NCI-H1694 (cell line): Measurements from ENCODE around the gene MOB3A.
A peak's percentile ranks its signal among the peaks of the same experiment; 100 is the strongest.

ENCODE experiments used
- DNase-seq: peaks from one replicate; lab custom pipeline; 2025; lab: John Stamatoyannopoulos, UW

MOB3A gene

GRCh38 chr19:2046046-2046907 lies 49.8 kb downstream of the MOB3A start:
- DNase-seq: no peak

DNA sequence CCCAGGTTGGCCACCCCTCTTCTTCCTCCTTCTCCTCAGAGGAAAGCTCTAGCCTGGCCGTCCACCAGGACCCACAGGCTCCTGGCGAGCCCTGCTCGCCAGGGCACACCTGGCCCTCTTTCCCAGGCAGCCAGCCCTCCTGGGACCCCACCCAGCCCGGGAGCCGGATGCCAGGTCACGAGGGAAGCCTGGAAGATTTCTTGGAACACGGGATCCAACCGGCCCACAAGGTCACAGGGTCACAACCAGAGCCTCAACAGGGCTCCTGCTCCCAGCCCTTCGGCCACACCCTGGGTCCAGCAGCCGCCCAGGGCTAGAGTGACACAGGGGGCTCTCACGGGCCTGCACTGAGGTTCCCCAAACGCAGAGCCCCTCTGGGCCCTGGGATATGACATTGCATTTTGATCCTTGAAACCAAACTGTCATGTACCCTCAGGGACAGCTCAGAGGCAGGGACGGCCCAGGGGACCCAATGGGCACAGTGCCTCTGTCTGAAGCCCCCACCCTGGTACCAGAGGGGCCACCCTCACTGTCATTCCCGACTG lies 50.6 kb downstream of the MOB3A start:
- DNase-seq: no peak

- DNase-seq: no peak
Measured at GRCh38 chr19:2044709-2045500, 51.2 kb downstream of the MOB3A start.

DNA sequence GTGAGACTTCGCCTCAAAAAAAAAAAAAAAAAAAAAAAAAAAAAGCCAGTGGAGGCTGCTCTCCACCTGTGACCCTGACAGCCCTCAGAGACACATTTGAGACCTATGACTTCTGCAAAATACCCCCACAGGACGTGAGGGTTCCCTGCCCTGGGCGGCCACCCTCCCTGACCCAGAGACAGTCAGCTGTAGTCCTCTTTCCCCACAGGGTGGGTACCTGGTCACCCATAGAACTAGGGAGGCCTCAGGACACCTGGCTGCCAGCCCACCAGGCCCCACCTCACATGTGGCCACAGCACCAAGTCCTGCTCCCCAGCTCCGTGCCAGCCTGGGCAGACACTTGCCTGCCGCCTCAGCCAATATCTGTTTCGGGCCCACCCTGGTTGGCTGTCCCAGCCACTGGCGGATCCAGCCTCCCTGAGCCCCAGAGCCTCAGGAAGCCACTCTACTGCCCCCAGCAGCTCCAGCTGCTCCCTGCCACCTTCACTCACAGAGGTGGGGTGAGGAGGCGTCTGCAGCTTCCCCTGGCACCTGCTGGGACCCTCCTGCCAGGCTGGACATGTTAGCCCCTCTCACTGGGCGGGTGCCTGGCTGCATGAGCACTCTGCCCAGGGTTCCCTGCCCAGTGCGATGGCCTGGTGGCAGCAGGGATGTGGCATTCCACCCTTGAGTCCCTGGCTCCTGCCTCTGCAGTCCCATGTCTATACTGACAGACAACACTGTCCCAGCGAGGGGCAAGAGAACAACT lies 52.0 kb downstream of the MOB3A start:
- DNase-seq: no peak

GRCh38 chr19:2043251-2043641 lies 52.9 kb downstream of the MOB3A start:
- DNase-seq: no peak

DNA sequence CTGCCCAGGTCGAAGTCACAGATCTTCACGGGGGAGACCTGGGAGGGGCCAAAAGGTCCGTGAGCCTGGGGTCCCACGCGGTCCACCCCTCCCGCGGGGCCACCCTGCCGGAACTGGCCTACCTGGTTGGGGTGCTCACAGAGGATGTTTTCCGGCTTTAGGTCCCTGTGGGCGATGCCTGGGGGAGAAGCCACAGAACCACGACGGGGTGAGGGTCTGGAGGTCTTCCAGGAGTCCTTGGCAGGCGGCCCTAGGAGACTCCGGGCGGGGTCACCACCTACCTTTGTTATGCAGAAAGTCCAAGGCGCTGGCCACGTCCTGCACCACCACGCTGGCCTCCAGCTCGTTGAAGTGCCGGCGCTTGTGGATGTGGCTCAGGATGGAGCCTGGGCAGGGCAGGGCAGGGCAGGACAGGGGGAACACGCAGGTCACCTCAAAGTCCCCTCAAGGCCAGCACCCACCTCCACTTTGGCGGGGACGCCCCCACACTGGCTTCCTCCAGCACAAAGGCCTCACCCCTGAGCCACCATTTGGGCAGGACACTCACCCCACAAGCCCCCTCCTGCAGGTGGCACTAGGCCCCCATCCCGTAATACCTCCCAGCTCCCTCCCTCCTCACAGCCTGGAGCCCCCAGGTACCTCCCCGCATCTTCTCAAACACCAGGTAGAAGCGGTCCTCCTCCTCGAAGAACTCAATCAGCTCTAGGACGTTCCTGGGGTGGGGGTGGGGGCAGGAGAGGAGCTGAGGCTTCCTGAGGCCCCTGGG lies 53.5 kb downstream of the MOB3A start:
- DNase-seq: no peak

GRCh38 chr19:2041683-2042484 lies 54.2 kb downstream of the MOB3A start:
- peak; percentile 84 for DNase-seq

GRCh38 chr19:2041433-2041682 lies 54.8 kb downstream of the MOB3A start:
- DNase-seq: no peak

DNA sequence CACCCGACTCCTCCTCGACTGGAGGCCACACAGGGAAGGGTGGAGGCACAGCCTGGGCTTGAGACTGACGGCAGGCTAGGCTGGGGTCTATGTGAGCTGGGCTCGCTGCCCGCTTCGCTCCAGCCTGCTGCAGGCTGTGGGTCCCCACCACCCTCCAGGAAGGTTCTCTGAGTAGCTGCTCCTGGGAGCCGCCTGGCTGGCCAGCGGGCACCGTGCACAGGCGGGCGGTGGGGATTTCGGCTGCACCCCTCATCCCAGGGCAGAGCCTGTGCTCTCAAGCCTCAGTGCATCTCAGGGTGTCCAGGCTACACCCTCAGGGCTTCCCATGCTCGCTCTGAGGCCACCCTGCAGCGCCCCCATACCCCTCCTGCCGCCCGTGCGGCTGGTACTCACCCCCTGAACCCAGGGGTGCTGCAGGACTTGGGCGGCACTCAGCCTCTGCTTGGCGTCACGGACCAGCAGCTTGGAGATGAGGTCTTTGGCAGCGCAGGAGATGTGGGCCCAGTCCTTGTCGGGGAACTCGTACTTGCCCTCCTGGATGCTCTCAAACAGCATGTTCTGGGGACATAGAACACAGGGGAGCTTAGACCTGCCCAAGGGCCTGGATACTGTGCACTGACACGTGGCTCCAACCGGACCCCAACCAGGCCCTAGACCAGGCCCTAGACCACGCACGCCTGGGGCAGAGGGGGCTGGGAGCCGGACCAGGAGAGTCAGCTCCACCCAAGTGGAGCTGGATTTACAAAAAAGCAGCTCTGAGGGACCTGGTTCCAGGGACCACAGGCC lies 55.3 kb downstream of the MOB3A start:
- DNase-seq: no peak

DNA sequence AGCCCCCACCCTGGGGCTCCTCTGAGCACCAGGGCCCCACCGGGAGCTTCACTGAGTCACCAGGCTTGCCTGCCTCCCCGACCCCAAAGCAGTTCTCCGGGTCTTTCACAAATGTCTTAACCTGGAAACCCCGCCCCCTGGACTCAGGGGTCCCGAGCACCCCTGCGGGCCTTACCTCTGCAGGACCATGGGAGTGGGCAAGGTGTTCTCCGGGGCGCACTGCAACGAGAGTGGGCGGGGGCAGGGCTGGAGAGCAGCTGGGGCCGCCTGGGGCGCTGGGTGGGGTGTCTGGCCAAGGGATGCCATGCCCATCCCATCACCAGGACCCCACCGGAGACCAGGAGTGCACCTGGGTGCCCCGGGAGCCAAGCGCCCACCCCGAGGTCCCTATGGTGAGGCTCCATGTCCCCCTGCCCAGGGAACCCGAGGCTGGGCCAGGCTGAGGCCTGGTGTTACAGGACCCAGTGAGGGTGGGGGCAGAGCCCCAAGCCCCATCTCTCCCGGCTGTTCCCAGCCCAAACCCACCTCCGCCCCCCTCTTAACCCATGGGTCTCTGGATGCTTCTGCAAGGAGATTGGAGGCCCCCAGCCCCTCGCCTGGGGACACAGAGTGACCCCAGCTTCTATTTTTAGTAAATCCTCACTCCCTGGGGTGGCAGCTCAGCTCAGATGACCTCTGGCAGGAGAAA lies 56.0 kb downstream of the MOB3A start:
- DNase-seq: no peak

GRCh38 chr19:2039089-2039958 lies 56.8 kb downstream of the MOB3A start:
- DNase-seq: no peak

DNA sequence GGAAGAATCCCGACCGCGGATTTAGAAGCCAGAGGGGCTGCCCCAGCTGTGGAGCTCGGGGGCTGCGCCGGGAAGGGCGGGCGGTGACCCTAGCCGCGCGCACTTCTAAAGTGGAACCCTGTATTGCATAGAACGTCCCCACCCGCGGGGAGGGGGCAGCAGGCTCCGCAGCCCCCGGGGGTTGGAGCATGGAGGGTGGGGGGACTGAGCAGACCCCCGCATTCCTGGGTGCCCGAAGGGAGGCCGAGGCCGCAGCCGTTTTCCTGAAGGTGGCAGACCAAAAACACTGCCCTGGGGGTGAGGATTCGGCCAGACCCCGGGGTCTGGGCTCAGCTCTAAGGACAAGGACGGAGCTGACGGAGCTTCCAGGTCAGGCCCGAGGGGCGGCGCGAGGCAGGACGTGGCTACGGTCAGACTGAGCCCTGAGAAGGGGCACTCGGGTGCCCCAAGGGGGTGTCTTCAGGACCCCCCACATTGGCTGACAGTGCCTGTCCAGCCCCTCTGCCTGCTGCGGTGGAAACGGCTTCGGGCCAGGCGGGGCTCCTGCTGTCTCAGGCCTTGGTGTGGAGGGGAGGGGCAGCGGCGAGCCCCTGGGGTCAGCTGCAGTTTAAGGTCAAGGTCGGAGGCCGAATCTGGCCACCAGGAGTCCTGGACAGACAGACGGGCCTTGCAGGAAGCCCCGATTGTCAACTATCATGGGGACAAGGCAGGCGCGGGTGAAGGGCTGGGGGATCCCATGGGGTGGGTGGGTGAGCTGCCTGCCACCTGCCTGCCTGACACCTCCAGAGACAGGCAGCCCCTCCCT lies 57.6 kb downstream of the MOB3A start:
- DNase-seq: no peak

GRCh38 chr19:2037651-2038255 lies 58.4 kb downstream of the MOB3A start:
- DNase-seq: no peak

- DNase-seq: no peak
Measured at GRCh38 chr19:2036424-2036823, 59.7 kb downstream of the MOB3A start.

DNA sequence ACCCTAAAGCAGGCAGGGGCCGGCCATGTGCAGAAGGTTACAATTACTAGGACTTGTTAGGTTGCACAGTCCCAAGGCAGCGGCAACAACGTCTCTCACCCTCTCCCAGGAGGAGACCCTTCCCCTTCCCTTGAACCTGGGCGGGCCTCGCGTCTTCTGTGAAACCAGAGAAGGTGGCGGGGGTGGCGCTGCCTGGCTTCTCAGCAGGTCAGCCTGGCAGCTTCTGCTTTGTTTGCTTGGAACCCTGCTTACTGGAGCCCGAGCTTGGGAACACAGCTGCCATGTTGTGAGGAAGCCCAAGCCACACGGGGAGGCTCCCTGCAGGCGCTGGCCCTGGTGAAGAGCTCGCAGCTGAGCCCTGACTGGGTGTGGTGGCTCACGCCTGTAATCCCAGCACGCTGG lies 60.5 kb downstream of the MOB3A start:
- no peak for DNase-seq

DNA sequence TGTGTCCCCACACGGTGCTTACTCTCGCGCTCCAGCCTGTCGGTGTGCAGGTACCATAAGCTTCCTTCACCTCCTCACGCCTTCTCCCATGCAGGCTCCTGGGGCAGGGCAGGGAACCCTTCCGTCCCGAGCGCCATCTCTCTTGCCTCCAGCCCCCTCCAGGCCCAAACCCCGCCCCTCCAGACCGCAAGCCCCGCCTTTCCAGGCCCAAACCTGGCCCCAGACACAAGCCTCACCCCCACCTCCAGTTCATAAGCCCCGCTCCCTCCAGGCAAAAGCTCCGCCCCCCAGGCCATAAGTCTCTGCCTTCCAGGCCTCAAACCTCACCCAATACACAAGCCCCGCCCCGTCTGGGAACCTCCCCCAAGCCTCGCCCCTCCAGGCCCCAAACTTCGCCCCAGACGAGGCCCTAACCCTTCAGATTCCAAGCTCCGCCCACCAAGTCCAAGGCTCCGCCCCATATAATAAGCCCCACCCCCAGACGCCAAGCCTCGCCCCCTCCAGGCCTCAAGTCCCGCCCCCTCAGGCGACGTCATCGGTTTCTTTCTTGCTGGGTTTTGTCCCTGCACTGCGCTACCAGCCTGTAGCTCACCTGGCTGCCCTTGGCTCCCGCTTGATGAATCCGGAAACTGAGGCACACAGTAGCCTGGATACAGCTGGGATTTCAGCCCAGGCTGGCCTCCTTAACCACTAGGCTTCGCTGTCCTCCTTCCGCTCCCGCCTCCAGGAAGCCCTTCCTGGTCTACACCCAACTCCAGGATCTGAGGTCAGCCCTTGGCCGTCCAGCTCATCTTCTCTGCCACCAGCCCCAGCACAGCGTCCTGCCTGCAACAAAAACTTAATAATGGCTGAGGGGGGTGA lies 61.2 kb downstream of the MOB3A start:
- DNase-seq: no peak
